Daoy (cell line): ENCODE measurements around the gene YIF1A. TPM values are rescaled to one million over a fixed set of nuclear protein-coding genes. Genes with fewer than 3 reads are reported as not detected.

ENCODE experiments used
- DNase-seq: peaks from one replicate; pipeline ENCODE4 v3.0.0-alpha.2; 2015; ENCODE audit warnings: low read depth
- total RNA-seq: library from RNA; depleted of rRNA; stranded (reverse); fragments of >200 nt; shearing (Covaris generic); gene quantifications from 2 replicates; pipeline ENCODE4 v1.2.3, GENCODE V29; 2014; rRNA removed

YIF1A gene
- total RNA-seq, 1 experiment from 2014 or later = 135 TPM

- DNase-seq = no peak
Observed at GRCh38 chr11:66247801-66248200, 41.1 kb downstream of the YIF1A start.

DNA sequence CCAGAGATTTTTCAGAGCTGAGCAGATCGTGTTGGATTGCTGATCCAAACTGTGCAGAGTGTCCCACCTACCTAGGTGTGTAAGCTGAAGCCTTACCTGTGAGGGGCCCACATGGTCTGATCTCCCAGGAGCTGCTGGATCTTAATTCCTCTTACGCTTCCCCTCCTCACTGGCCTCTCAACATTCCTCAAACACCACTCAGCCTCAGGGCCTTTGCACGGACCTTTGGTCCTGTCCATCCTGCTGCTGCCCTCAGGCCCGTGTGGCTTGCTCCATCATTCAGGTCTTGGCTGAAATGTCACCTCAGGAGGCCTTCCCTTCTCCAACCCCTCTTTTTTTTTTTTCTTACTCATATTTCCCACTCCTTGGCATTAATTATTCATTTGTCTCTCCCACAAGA lies 41.6 kb downstream of the YIF1A start:
- DNase-seq = no peak

GRCh38 chr11:66243782-66244535 lies 45.0 kb downstream of the YIF1A start:
- DNase-seq = no peak

DNA sequence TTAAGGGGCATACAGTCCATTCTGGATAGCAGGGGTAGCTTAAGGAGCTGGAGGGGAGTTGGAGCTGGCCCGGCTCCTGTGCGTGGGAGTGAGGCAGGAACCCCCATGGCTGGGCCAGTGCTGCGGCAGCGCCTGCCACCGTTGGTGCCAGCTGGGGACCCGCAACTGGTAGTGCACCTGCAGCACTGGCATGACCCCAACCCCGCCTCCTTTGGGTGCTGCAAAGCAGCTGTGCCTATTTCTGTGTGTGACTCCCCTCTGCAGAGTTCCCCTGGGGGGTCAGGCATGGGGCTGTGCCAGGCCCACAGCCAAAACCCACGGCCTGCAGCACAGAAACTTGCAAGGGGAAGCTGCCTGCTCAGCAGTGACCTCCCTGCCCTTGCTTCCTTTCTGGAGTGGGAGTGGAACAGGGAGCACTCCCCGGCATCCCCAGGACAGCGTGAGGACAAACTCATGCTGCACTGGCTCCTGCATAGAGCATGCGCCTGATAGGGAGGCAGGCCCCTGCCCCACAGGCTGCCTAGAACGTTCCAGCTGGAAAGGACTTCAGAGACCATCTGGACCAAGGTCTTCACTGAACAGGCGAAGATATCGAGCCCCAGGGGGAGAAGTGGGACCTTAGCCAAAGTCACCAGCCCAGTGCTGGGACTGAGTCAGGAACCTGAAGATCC lies 46.7 kb downstream of the YIF1A start:
- no peak for DNase-seq

GRCh38 chr11:66240781-66241136 lies 48.2 kb downstream of the YIF1A start:
- DNase-seq = no peak

DNA sequence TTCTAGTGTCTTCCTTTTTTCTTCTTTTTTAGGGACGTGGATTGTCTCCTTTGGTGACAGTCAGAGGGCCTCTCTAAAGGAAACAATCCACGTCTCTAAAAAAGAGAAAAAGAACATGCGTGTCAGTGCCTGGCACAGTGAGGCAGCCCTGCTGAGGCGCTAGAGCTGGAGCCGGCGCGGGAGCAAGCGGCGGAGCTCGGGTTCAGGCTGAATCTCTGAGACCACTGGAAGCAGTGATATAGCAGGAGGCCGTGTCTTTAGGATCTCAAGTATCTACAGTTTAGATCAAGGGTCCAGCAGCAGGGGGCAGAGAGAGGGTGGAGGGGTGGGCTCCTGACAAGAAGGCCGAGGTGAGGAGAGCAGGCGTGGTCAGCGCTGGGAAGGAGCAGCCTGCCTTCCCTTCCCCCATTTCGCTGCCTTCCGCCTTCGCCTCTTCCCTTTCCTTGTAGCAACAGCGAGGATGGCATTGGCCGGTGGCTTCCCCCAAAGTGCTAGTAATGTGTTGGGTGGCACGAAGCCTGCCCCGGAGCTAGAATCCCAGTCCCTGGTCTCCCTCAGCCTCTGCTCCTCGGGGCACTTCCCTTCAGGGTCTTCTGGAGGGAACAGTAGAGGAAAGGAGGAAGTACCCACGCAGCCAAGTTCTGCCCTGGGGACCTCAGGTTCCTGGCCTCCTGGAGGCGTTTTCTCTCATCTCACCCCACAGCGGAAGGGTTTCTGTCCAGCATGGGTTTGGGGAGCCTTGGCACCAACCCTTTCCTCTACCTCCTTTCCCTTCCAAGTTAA lies 48.8 kb downstream of the YIF1A start:
- DNase-seq = no peak

DNA sequence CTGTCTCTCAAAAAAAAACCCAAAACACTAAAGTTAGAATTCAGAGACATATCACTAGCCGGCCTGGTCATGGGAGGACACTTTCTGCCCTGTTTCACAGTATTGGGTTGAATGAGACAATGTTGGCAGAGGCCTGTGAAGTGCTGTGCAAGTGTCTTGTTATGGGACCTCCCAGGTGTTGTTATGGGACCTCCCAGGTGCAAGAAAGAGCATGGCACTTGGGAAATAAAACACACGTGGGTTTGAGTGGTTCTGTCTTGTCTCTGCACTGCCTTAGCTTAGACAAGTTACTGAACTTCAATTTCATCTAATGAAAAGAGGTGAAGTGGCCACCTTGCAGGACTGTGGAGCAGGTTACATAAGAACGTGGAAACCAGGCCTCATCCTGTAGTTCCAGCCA lies 49.4 kb downstream of the YIF1A start:
- DNase-seq = no peak

DNA sequence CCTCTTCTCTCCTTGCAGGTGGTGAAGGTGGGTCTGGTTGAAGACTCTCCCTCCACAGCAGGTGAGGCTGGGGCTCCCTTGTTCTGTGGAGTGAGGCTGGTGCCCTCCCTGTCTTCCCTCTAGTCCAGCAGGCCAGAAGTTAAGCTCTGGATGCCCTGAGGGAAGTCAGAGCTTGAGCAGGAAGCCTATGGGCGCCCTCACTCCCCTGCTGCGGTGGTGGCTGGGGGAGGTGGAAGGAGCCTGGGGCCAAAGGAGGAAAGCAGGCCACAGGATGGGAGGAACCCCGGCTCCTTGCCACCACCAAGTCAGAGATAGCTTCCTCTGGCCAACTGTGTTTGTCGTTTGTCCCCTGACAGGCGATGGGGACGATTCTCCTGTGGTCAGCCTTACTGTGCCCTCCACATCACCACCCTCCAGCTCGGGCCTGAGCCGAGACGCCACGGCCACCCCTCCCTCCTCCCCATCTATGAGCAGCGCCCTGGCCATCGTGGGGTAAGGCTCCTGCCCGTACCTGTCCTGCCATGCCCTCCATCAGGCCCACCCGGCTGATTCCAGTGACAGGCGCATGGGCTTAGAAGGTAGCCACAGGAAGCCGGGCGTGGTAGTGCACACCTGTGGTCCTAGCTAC lies 50.0 kb downstream of the YIF1A start:
- DNase-seq = no peak

- no peak for DNase-seq
Observed at GRCh38 chr11:66237867-66238266, 51.1 kb downstream of the YIF1A start.

GRCh38 chr11:66235141-66235540 lies 53.8 kb downstream of the YIF1A start:
- DNase-seq = no peak

Other genes starting within 250 kb of the YIF1A start
- gene GAL3ST3, start 240.0 kb downstream of the YIF1A start, total RNA-seq = not detected in 2 replicates
- gene SF3B2, start 236.8 kb downstream of the YIF1A start, total RNA-seq = 257 and 289 TPM in 2 replicates
- gene PACS1, start 218.9 kb downstream of the YIF1A start, total RNA-seq = 10.9 and 13.0 TPM in 2 replicates
- gene KLC2, start 31.4 kb downstream of the YIF1A start, total RNA-seq = 14.2 and 22.5 TPM in 2 replicates
- gene RAB1B, start 20.5 kb downstream of the YIF1A start, total RNA-seq = 77.0 and 84.4 TPM in 2 replicates
- 0.40 and 0.98 TPM in 2 replicates for gene CNIH2, start 11.0 kb downstream of the YIF1A start, total RNA-seq
- 0.60 TPM in 1 of 2 replicates, not detected in the other for gene TMEM151A, start 2.8 kb upstream of the YIF1A start, total RNA-seq
- gene CD248, start 27.9 kb upstream of the YIF1A start, total RNA-seq = 0.06 TPM in 1 of 2 replicates, not detected in the other
- 13.2 and 14.6 TPM in 2 replicates for gene RIN1, start 47.3 kb upstream of the YIF1A start, total RNA-seq
- gene BRMS1, start 56.0 kb upstream of the YIF1A start, total RNA-seq = 111 and 124 TPM in 2 replicates
- 30.0 and 34.5 TPM in 2 replicates for gene B4GAT1, start 58.5 kb upstream of the YIF1A start, total RNA-seq
- gene SLC29A2, start 82.6 kb upstream of the YIF1A start, total RNA-seq = 0.48 and 0.86 TPM in 2 replicates
- 0.11 TPM in 1 of 2 replicates, not detected in the other for gene NPAS4, start 131.9 kb upstream of the YIF1A start, total RNA-seq
- 107 and 157 TPM in 2 replicates for gene MRPL11, start 149.7 kb upstream of the YIF1A start, total RNA-seq
- 1.8 and 2.1 TPM in 2 replicates for gene PELI3, start 177.8 kb upstream of the YIF1A start, total RNA-seq
- 77.5 and 84.0 TPM in 2 replicates for gene DPP3, start 191.3 kb upstream of the YIF1A start, total RNA-seq
- gene BBS1, start 221.5 kb upstream of the YIF1A start, total RNA-seq = 3.9 and 15.7 TPM in 2 replicates